Peyer's patch (tissue), 4 donors: ENCODE measurements around the gene CD55. TPM values are rescaled to one million over a fixed set of nuclear protein-coding genes. Genes with fewer than 3 reads are reported as not detected.

Experiments
- DNase-seq, 3 donors: peaks; one replicate each; pipeline ENCODE4 v3.0.0-alpha.2; 2017 to 2019
- H3K27ac ChIP-seq, 4 donors: fragments of 200-600 bp; sonication (generic); one replicate each; pipeline ENCODE4 v1.5.1; 2016 to 2019
- H3K27me3 ChIP-seq, 2 donors: fragments of 200-600 bp; sonication (generic); one replicate each; pipeline ENCODE4 v1.5.1; 2019
- H3K36me3 ChIP-seq, 3 donors: fragments of 200-600 bp; sonication (generic); one replicate each; pipeline ENCODE4 v1.5.1; 2016 to 2019
- H3K4me1 ChIP-seq, 4 donors: fragments of 200-600 bp; sonication (generic); one replicate each; pipeline ENCODE4 v1.5.1; 2016 to 2019
- H3K4me3 ChIP-seq, 4 donors: fragments of 200-600 bp; sonication (generic); 1 replicate in 3 of 4; 2 replicates in 1 of 4; pipeline ENCODE4 v1.5.1; 2016 to 2019; ENCODE audit warnings: mild to moderate bottlenecking in 1 of 4
- H3K9me3 ChIP-seq, 4 donors: fragments of 200-600 bp; sonication (generic); one replicate each; pipeline ENCODE4 v1.5.1; 2016 to 2019; ENCODE audit warnings: mild to moderate bottlenecking in 1 of 4
- CTCF ChIP-seq, 6 experiments: fragments of 450-650 bp in 4 of 6; fragments of 200-600 bp in 2 of 6; sonication (generic) in 1 of 6; IDR thresholded peaks; one replicate each; pipeline ENCODE4 v1.5.1; 2017 to 2019; ENCODE audit warnings: antibody characterized with exemption in 6 of 6, mild to moderate bottlenecking in 3 of 6, moderate library complexity in 1 of 6
- POLR2A ChIP-seq, 2 donors: fragments of 450-650 bp; IDR thresholded peaks; one replicate each; pipeline ENCODE4 v1.5.1; 2017; ENCODE audit warnings: antibody characterized with exemption in 2 of 2, mild to moderate bottlenecking in 2 of 2, moderate library complexity in 2 of 2
- total RNA-seq, 4 donors: library from RNA; depleted of rRNA; stranded (reverse); fragments of >200 nt; gene quantifications; one replicate each; pipeline ENCODE4 v1.1.0, GENCODE V29; 2016

CD55 gene
- total RNA-seq, 4 donors from 2014 or later, result 28.5 to 49.5 (median 41.7) TPM

- Histone ChIP-seq H3K27me3 (no peaks in the 10 kb centered on the region), H3K27ac (no peak overlapping the region), H3K4me1 (peaks cover 0 to 16% (median 4%) of the 10 kb centered on the region in 4 donors), H3K9me3 (no peaks in the 10 kb centered on the region), H3K36me3 (no peaks in the 10 kb centered on the region), H3K4me3 (no peak overlapping the region)
- no peak for DNase-seq
- TF ChIP-seq POLR2A (IDR thresholded peaks at IDR 0.05) (no peak), CTCF (IDR thresholded peaks at IDR 0.05) (no peak)
Measured at GRCh38 chr1:207306023-207306422, 15.5 kb upstream of the CD55 start.

GRCh38 chr1:207306603-207307002 is 14.9 kb upstream of the CD55 start:
- Histone ChIP-seq H3K4me1 (peaks cover 0 to 16% (median 4%) of the 10 kb centered on the region in 4 donors), H3K27me3 (no peaks in the 10 kb centered on the region), H3K9me3 (no peaks in the 10 kb centered on the region), H3K27ac (no peak overlapping the region), H3K36me3 (no peaks in the 10 kb centered on the region), H3K4me3 (no peak overlapping the region)
- no peak for TF ChIP-seq CTCF (IDR thresholded peaks at IDR 0.05)
- no peak for TF ChIP-seq POLR2A (IDR thresholded peaks at IDR 0.05)
- no peak for DNase-seq

DNA sequence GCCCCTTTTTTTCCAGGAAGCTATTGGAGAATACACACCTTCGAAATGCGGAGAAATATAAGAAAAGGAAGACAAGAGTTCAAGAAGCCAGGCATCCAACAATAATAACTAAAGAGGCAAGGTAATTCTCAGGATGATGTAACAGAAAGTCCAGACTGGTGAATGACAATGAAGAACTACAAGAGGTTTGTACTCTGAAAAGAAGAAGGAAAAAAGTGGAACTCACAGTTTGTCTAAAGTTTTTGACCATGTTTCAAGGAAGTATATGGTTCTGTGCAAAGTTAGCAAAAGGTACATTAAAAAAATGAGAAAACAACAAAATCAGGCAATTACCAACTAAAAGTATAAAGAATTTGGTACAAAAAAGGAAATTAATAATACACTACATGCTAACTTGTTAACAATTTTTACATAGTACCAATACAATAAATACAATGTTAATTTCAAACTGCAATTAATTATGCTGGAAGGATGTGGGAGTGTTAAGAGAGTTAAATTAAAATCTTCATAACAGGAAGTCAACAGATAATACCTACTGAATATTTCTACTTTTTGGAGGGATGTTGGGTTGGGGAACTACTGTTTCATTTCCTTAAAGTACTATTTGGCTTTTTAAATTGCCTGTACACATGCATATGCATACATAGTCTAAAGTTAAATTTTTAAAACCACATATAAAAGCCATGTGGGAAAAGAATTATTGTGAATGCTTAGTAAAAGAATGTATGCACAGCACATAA is 12.9 kb upstream of the CD55 start:
- H3K36me3 ChIP-seq, result no peaks in the 10 kb centered on the region
- H3K27me3 ChIP-seq, result no peaks in the 10 kb centered on the region
- no peak for DNase-seq
- no peak for TF ChIP-seq POLR2A (IDR thresholded peaks at IDR 0.05)
- TF ChIP-seq CTCF (IDR thresholded peaks at IDR 0.05), result no peak
- H3K4me1 ChIP-seq, result peaks cover 0 to 16% (median 4%) of the 10 kb centered on the region in 4 donors
- no peak overlapping the region for H3K4me3 ChIP-seq
- H3K27ac ChIP-seq, result peak overlapping the region in 1 of 4 donors; percentile 13
- no peaks in the 10 kb centered on the region for H3K9me3 ChIP-seq

GRCh38 chr1:207309745-207310273 is 11.7 kb upstream of the CD55 start:
- Histone ChIP-seq H3K27me3 (no peaks in the 10 kb centered on the region), H3K4me3 (no peak overlapping the region), H3K36me3 (no peaks in the 10 kb centered on the region), H3K4me1 (peaks cover 0 to 16% (median 4%) of the 10 kb centered on the region in 4 donors), H3K9me3 (no peaks in the 10 kb centered on the region), H3K27ac (peak overlapping the region in 3 of 4 donors; percentile 27 to 67 (median 43))
- DNase-seq, result peak in 1 of 3 donors; percentile 71
- TF ChIP-seq CTCF (IDR thresholded peaks at IDR 0.05), result no peak
- TF ChIP-seq POLR2A (IDR thresholded peaks at IDR 0.05), result no peak

GRCh38 chr1:207311888-207312603 is 9.4 kb upstream of the CD55 start:
- TF ChIP-seq CTCF (IDR thresholded peaks at IDR 0.05) (no peak), POLR2A (IDR thresholded peaks at IDR 0.05) (no peak)
- H3K27ac ChIP-seq, result no peak overlapping the region
- peaks cover 0 to 9% (median 4%) of the 10 kb centered on the region in 4 donors for H3K4me1 ChIP-seq

More at GRCh38 chr1:207311888-207312603, 9.4 kb upstream of the CD55 start:
- no peak overlapping the region for H3K4me3 ChIP-seq
- no peaks in the 10 kb centered on the region for H3K9me3 ChIP-seq
- no peaks in the 10 kb centered on the region for H3K27me3 ChIP-seq
- no peak for DNase-seq
- H3K36me3 ChIP-seq, result no peaks in the 10 kb centered on the region
